Stimulated activated CD4-positive, alpha-beta T cell treated with anti-CD3 and anti-CD28 coated beads, TNF-alpha, amount 100 ng/mL, for 1 hour (primary cell): Measurements from ENCODE around the gene SRPK3.

Experiments
- DNase-seq, 3 donors: peaks; one replicate each; pipeline ENCODE4 v3.0.0-alpha.2; 2020; ENCODE audit warnings: low read depth in 3 of 3, low spot score in 1 of 3

The SRPK3 gene

GRCh38 chrX:153829799-153830639 lies 49.2 kb downstream of the SRPK3 start, which contains the start of gene PDZD4:
Gene PDZD4 (minus strand): TSS chrX:153830544. CDS start chrX:153830298, 246 bp downstream.
- no peak for DNase-seq

GRCh38 chrX:153830640-153831428 lies 50.0 kb downstream of the SRPK3 start:
- DNase-seq: no peak

DNA sequence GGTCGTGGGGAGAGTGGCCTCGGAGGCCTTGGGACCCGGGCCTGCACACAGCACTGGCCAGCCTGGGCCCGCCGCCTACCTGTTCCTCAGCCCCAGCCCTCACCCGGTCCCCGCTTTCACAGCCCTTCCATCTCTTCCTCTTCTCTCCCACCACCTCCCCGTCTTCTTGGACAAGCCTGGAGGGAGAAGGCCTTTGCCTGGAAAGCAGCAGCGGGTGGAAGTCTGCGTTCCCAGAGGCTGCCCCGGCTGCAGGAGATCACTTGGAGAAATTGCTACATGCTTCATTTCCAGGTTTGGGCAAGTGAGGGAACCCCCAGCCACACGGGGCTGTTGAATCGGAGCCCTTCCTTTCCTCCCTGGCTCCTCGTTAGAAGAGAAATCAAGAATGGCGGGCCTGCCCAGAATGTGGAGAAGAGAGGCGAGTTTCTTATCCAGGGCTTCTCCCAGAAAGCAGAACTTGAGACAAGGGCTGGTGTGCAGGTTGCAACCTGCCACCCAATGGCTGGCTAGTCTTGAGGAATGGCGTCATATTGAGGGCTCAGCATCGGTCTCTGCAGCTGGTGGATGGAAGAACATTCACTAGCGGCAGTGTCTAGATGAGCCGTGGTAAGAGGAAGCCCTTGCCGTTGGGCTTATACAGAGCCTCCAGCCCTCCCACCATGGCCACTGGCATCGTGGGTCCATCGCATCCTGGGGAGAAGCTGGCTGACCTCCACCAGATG lies 50.7 kb downstream of the SRPK3 start:
- no peak for DNase-seq

GRCh38 chrX:153832728-153833127 lies 51.9 kb downstream of the SRPK3 start:
- DNase-seq: no peak
